ENCODE data around the gene EMILIN3. TPM values are rescaled to one million over a fixed set of nuclear protein-coding genes. Genes with fewer than 3 reads are reported as not detected.

The EMILIN3 gene
- total and polyA plus RNA-seq, 2 of the 8 experiments (the other 6 are each of a cell fraction or from before 2014, with no cell fraction given) = 3.8 to 5.2 TPM

DNA sequence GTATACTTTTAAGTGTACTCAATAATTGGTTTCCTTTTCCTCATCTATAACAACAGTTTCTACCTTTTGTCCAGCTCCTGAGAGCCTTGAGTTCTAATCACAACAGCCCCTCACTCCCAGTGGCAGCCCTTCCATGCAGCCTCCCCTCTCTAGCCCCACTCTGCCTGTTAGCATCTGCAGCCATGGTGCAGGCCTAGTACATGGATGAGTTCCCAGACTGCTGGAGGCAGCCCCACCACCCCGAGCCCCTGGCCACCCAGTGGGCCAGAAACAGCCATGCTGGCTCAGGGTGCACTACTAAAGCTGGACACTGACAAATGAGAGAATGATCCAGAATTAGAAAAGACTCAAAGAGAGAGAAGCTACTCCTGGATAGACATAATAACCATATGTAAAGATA, 35.7 kb downstream of the EMILIN3 start:
- H3K9me3 ChIP-seq (ENCODE audit: insufficient read depth in 2 of 2, low read depth in 1 of 2, low read length in 1 of 2) = no peaks in the 10 kb centered on the region
- FAIRE-seq (no peak), DNase-seq (ENCODE audit: low read depth in 1 of 2, low spot score in 2 of 2) (no peak)
- H3K27me3 ChIP-seq (replicated peaks in 1 of 4; ENCODE audit: control insufficient read depth in 3 of 4, extremely low read depth in 1 of 4, insufficient read depth in 3 of 4, low read length in 3 of 4) = no peaks in the 10 kb centered on the region
- no peaks in the 10 kb centered on the region for H4K20me1 ChIP-seq (replicated peaks in 1 of 2; ENCODE audit: control insufficient read depth in 1 of 2, insufficient read depth in 2 of 2, low read length in 2 of 2)
- H3K23me2 ChIP-seq (ENCODE audit: low read depth, low read length) = peaks cover 2% of the 10 kb centered on the region; the same call in 1 of the 2 replicates
- H3K14ac ChIP-seq (ENCODE audit: insufficient read length) = no peak overlapping the region
- H3K79me1 ChIP-seq (ENCODE audit: low read depth, low read length) = no peaks in the 10 kb centered on the region
- ChIA-PET POLR2A (ENCODE audit: partially characterized antibody) (no interaction called here), CTCF (ENCODE audit: partially characterized antibody) (interaction anchor here (1.3 to 3.2 kb wide), 3 partner anchors 8 to 196 kb away, joined by 3 to 16 read pairs (median 5); partner anchors contain the start of gene LPIN3)
- H2AK5ac ChIP-seq (ENCODE audit: low read depth, low read length) = no peak overlapping the region
- no peak overlapping the region for H2BK5ac ChIP-seq (ENCODE audit: low read depth, low read length)
- H3K36me3 ChIP-seq (ENCODE audit: control insufficient read depth in 2 of 4, insufficient read depth in 4 of 4, low read length in 3 of 4) = no peaks in the 10 kb centered on the region
- H3K18ac ChIP-seq (ENCODE audit: extremely low read depth, low read length) = no peak overlapping the region
- H3K4ac ChIP-seq (replicated peaks; ENCODE audit: insufficient read length, low read depth, low read length) = no peak overlapping the region
- H4K5ac ChIP-seq (ENCODE audit: insufficient read length, low read depth, low read length) = no peak overlapping the region
- H2BK15ac ChIP-seq (ENCODE audit: low read length) = no peak overlapping the region
- H3K23ac ChIP-seq (ENCODE audit: insufficient read length) = no peak overlapping the region
- H3K4me3 ChIP-seq (ENCODE audit: extremely low read depth in 1 of 4, insufficient read depth in 2 of 4, low read depth in 3 of 4, low read length in 4 of 4) = no peak overlapping the region
- H4K8ac ChIP-seq (ENCODE audit: extremely low read depth, insufficient read depth, low read length) = no peak overlapping the region
- H2AFZ ChIP-seq (ENCODE audit: low read length) = no peak overlapping the region
- H3K4me2 ChIP-seq (ENCODE audit: insufficient read depth in 1 of 2, low read depth in 2 of 2, low read length in 2 of 2) = no peak overlapping the region
- no peak overlapping the region for H2BK20ac ChIP-seq (ENCODE audit: low read length)
- no peaks in the 10 kb centered on the region for H3K4me1 ChIP-seq (replicated peaks in 1 of 4; ENCODE audit: control insufficient read depth in 3 of 4, insufficient read depth in 4 of 4, low read length in 3 of 4)
- 100% methylated on average over 1 of the region's 1 CpG; no CpG with 5 or more reads in 1 of the 2 experiments for WGBS, 2 experiments (ENCODE audit: extremely low coverage in 1 of 2, insufficient coverage in 1 of 2, insufficient read length in 1 of 2, insufficient replicate concordance in 2 of 2, low coverage in 1 of 2, low lambda C conversion rate in 2 of 2, missing lambda C conversion rate in 1 of 2)
- H2BK12ac ChIP-seq (ENCODE audit: low read depth, low read length) = no peak overlapping the region
- H3K27ac ChIP-seq (ENCODE audit: low read depth, low read length) = no peak overlapping the region
- H3K56ac ChIP-seq (replicated peaks; ENCODE audit: insufficient read length, low read depth, low read length) = no peak overlapping the region
- H3K79me2 ChIP-seq (ENCODE audit: control insufficient read depth in 1 of 2, insufficient read depth in 2 of 2, low read length in 2 of 2) = no peaks in the 10 kb centered on the region
- H3K9ac ChIP-seq (replicated peaks in 1 of 4; ENCODE audit: extremely low read depth in 1 of 4, low read depth in 3 of 4, low read length in 3 of 4) = no peak overlapping the region
- TF ChIP-seq NANOG (IDR thresholded peaks at IDR 0.05; ENCODE audit: insufficient read depth, low read depth, low read length, poor library complexity, severe bottlenecking) = no peak
- TF ChIP-seq PHF8 (conservative IDR thresholded peaks at IDR 0.05; ENCODE audit: low read depth, low read length) = no peak
- no peak for TF ChIP-seq BCL11A (IDR thresholded peaks at IDR 0.05; ENCODE audit: low read depth in 2 of 2, low read length in 2 of 2)
- no peak overlapping the region for H2BK120ac ChIP-seq (replicated peaks; ENCODE audit: low read depth, low read length)
- no peak overlapping the region for H4K91ac ChIP-seq (replicated peaks; ENCODE audit: insufficient read length, low read length)

All from H1 (cell line).